Endometrium (tissue), 2 donors: ENCODE data around the gene FAM180B.
A peak's percentile ranks its signal among the peaks of the same experiment; 100 is the strongest.
"Not testable (repeated sequence)": the region's sequence is repeated elsewhere in the genome, so short reads cannot be mapped to it uniquely, and the experiment has no call there.

Experiments used
- FAIRE-seq: peaks from 2 replicates; lab custom pipeline; 2012; peaks lifted over from hg19 to GRCh38; lab: Jason Lieb, UNC
- donor health status: control.
- donor health status: control.

The FAM180B gene

GRCh38 chr11:47586098-47586855, at the start of gene FAM180B:
TSS of gene FAM180B (plus strand) at chr11:47586678. CDS start at chr11:47586769, 91 bp downstream.
- no peak for FAIRE-seq

GRCh38 chr11:47536915-47537314, 49.6 kb upstream of the FAM180B start:
- no peak for FAIRE-seq

GRCh38 chr11:47538741-47539565, 47.5 kb upstream of the FAM180B start:
- FAIRE-seq: peak; percentile 45

- FAIRE-seq: no peak
These were observed 46.8 kb upstream of the FAM180B start for GRCh38 chr11:47539681-47540039.

- no peak for FAIRE-seq
These were observed 45.4 kb upstream of the FAM180B start for GRCh38 chr11:47541070-47541469.

GRCh38 chr11:47545298-47545697, 41.2 kb upstream of the FAM180B start:
- no peak for FAIRE-seq

- FAIRE-seq: not testable (repeated sequence)
These were observed 40.2 kb upstream of the FAM180B start for GRCh38 chr11:47546274-47546673.

GRCh38 chr11:47550288-47551047, 36.0 kb upstream of the FAM180B start:
- no peak for FAIRE-seq

- no peak for FAIRE-seq
These were observed 35.4 kb upstream of the FAM180B start for GRCh38 chr11:47551086-47551485.

GRCh38 chr11:47552056-47552565, 34.4 kb upstream of the FAM180B start:
- FAIRE-seq: no peak

GRCh38 chr11:47552566-47553405, 33.7 kb upstream of the FAM180B start, which contains the start of gene CELF1:
TSS of gene CELF1 (minus strand) at chr11:47553132. CDS start at chr11:47499523, 53,609 bp downstream.
- FAIRE-seq: no peak

GRCh38 chr11:47553406-47553743, 33.1 kb upstream of the FAM180B start:
- no peak for FAIRE-seq

- FAIRE-seq: not testable (repeated sequence)
These were observed 29.5 kb upstream of the FAM180B start for GRCh38 chr11:47557004-47557403.

- peak; percentile 94 for FAIRE-seq
These were observed 27.8 kb upstream of the FAM180B start for GRCh38 chr11:47558695-47559094.

GRCh38 chr11:47560426-47560825, 26.1 kb upstream of the FAM180B start:
- no peak for FAIRE-seq

GRCh38 chr11:47562393-47562792, 24.1 kb upstream of the FAM180B start:
- not testable (repeated sequence) for FAIRE-seq

- not testable (repeated sequence) for FAIRE-seq
These were observed 22.1 kb upstream of the FAM180B start for GRCh38 chr11:47564366-47564765.

- no peak for FAIRE-seq
These were observed 21.5 kb upstream of the FAM180B start for GRCh38 chr11:47564933-47565339.

GRCh38 chr11:47565340-47566148, 20.9 kb upstream of the FAM180B start, which contains the start of gene PTPMT1:
TSS of gene PTPMT1 (plus strand) at chr11:47565599. CDS start at chr11:47565623, 24 bp downstream.
- FAIRE-seq: no peak

- FAIRE-seq: no peak
These were observed 20.3 kb upstream of the FAM180B start for GRCh38 chr11:47566149-47566698.
